WERI-Rb-1 (cell line): ENCODE data around the gene PSEN1.
A peak's percentile ranks its signal among the peaks of the same experiment; 100 is the strongest.

Experiments used
- DNase-seq: peaks from one replicate; pipeline ENCODE4 v3.0.0-alpha.2; 2020
- H3K27ac ChIP-seq: fragments of 250-450 bp; sonication (Bioruptor Pico); 2 replicates; pipeline ENCODE4 v1.5.1; 2020; ENCODE audit warnings: mild to moderate bottlenecking, moderate library complexity
- H3K27me3 ChIP-seq: fragments of 250-450 bp; sonication (Bioruptor Pico); 2 replicates; pipeline ENCODE4 v1.5.1; 2021; ENCODE audit warnings: mild to moderate bottlenecking, low read depth, moderate library complexity; ENCODE audit not compliant: insufficient read depth, severe bottlenecking
- H3K36me3 ChIP-seq: fragments of 250-450 bp; sonication (Bioruptor Pico); 2 replicates; pipeline ENCODE4 v1.5.1; 2020; ENCODE audit warnings: mild to moderate bottlenecking, moderate library complexity
- H3K4me3 ChIP-seq: 2 replicates; pipeline ENCODE4 v1.5.1; 2011; ENCODE audit warnings: low read depth, mild to moderate bottlenecking, control low read depth, low read length
- H3K9me3 ChIP-seq: fragments of 250-450 bp; sonication (Bioruptor Pico); 2 replicates; pipeline ENCODE4 v1.5.1; 2021; ENCODE audit warnings: mild to moderate bottlenecking, moderate library complexity; ENCODE audit not compliant: severe bottlenecking
- TF ChIP-seq, protein P1 (sequence below): IDR thresholded peaks from 2 replicates; pipeline ENCODE4 v1.5.1; 2011; ENCODE audit warnings: low read depth, mild to moderate bottlenecking, control low read depth, inconsistent platforms, low read length

PSEN1 gene

DNA sequence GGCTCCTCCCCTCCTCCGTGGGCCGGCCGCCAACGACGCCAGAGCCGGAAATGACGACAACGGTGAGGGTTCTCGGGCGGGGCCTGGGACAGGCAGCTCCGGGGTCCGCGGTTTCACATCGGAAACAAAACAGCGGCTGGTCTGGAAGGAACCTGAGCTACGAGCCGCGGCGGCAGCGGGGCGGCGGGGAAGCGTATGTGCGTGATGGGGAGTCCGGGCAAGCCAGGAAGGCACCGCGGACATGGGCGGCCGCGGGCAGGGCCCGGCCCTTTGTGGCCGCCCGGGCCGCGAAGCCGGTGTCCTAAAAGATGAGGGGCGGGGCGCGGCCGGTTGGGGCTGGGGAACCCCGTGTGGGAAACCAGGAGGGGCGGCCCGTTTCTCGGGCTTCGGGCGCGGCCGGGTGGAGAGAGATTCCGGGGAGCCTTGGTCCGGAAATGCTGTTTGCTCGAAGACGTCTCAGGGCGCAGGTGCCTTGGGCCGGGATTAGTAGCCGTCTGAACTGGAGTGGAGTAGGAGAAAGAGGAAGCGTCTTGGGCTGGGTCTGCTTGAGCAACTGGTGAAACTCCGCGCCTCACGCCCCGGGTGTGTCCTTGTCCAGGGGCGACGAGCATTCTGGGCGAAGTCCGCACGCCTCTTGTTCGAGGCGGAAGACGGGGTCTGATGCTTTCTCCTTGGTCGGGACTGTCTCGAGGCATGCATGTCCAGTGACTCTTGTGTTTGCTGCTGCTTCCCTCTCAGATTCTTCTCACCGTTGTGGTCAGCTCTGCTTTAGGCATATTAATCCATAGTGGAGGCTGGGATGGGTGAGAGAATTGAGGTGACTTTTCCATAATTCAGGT, at the start of gene PSEN1:
Gene PSEN1 (plus strand): TSS at position 121 of the 839 bp plus-strand sequence. CDS start 11,513 bp downstream, outside the sequence.
- TF ChIP-seq, protein P1, sequence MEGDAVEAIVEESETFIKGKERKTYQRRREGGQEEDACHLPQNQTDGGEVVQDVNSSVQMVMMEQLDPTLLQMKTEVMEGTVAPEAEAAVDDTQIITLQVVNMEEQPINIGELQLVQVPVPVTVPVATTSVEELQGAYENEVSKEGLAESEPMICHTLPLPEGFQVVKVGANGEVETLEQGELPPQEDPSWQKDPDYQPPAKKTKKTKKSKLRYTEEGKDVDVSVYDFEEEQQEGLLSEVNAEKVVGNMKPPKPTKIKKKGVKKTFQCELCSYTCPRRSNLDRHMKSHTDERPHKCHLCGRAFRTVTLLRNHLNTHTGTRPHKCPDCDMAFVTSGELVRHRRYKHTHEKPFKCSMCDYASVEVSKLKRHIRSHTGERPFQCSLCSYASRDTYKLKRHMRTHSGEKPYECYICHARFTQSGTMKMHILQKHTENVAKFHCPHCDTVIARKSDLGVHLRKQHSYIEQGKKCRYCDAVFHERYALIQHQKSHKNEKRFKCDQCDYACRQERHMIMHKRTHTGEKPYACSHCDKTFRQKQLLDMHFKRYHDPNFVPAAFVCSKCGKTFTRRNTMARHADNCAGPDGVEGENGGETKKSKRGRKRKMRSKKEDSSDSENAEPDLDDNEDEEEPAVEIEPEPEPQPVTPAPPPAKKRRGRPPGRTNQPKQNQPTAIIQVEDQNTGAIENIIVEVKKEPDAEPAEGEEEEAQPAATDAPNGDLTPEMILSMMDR: no peak
- Histone ChIP-seq H3K36me3 (peaks cover 3% of the 10 kb centered on the region; the same call in 1 of the 2 replicates), H3K27ac (peak within 1 kb of the TSS; percentile 72), H3K4me3 (peak within 1 kb of the TSS; percentile 71), H3K27me3 (no peaks in the 10 kb centered on the region), H3K9me3 (peaks cover 8% of the 10 kb centered on the region)
- DNase-seq: peak; percentile 96

DNA sequence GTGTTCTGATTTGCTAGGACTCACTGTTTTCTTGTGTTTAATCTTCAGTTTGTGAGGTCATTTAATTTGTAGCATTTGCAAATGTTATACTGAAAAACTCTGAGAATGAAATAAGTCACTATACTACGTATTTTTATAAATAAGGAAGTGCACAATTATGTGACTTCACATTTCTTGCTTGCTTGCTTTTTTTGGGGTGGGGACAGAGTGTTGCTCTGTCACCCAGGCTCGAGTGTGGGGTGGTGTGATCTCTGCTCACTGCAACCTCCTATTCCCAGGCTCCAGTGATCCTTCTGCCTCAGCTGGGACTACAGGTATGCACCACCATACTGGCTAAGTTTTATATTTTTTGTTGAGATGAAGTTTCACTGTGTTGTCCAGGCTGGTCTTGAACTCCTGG, 45.3 kb upstream of the PSEN1 start:
- DNase-seq: no peak
- no peaks in the 10 kb centered on the region for H3K9me3 ChIP-seq
- TF ChIP-seq, protein P1: no peak
- H3K27ac ChIP-seq: no peak overlapping the region
- no peak overlapping the region for H3K4me3 ChIP-seq
- H3K36me3 ChIP-seq: peaks cover 71% of the 10 kb centered on the region
- no peaks in the 10 kb centered on the region for H3K27me3 ChIP-seq

GRCh38 chr14:73097421-73097820, 38.9 kb upstream of the PSEN1 start:
- Histone ChIP-seq H3K4me3 (no peak overlapping the region), H3K27me3 (no peaks in the 10 kb centered on the region), H3K9me3 (no peaks in the 10 kb centered on the region), H3K36me3 (peaks cover 69% of the 10 kb centered on the region), H3K27ac (no peak overlapping the region)
- TF ChIP-seq, protein P1: no peak
- DNase-seq: no peak

DNA sequence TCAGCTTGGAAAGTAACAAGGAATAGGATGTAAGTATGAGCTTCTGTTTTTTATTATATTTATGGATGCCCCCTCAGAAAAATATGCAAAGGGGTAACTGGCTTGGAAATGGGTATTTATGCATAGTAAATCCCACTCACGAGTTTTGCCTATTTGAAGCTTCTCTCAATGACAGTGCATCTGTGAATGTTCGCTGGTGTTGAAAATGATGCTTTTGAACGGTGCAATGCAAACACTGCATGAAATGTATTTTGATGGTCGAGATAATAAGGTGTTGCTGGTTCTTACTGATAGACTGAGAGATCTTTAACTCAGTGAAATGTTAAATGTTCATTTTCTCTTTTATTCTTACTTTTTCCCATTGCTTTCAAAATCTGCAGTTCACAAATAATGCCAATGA, 36.0 kb upstream of the PSEN1 start:
- TF ChIP-seq, protein P1: no peak
- Histone ChIP-seq H3K27ac (no peak overlapping the region), H3K36me3 (peaks cover 77% of the 10 kb centered on the region)

DNA sequence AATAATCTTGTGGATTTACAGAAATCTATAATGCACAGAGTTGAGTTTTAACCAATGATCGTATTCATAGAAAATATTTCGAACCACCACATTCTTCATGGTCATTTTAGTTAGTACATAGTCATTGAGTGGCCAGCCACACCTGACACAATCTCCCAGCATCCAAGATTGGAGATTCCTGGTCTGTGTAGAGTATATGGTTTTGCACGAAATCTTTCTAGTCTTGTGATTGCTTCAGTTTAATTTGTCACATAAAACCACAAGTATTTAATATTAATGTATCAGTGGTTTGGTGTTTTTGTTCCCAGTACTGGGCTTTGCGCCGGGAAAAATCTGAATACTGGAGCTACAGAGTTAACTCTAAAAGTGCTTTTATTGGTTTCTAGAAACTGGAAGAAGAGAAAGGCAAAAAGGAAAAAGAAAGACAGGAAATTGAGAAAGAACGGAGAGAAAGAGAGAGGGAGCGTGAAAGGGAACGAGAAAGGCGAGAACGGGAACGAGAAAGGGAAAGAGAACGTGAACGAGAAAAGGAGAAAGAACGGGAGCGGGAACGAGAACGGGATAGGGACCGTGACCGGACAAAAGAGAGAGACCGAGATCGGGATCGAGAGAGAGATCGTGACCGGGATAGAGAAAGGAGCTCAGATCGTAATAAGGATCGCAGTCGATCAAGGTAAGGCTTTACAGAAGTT, 33.4 kb upstream of the PSEN1 start:
- H3K36me3 ChIP-seq: peaks cover 89% of the 10 kb centered on the region

More for the DNA sequence above, 36.0 kb upstream of the PSEN1 start:
- H3K9me3 ChIP-seq: no peaks in the 10 kb centered on the region
- no peak overlapping the region for H3K4me3 ChIP-seq
- H3K27me3 ChIP-seq: no peaks in the 10 kb centered on the region
- no peak for DNase-seq

More for the DNA sequence above, 33.4 kb upstream of the PSEN1 start:
- H3K4me3 ChIP-seq: no peak overlapping the region
- no peak overlapping the region for H3K27ac ChIP-seq
- H3K27me3 ChIP-seq: no peaks in the 10 kb centered on the region
- TF ChIP-seq, protein P1: no peak
- H3K9me3 ChIP-seq: no peaks in the 10 kb centered on the region
- no peak for DNase-seq
